ENCODE results near the gene ARSB. TPM values are rescaled to one million over a fixed set of nuclear protein-coding genes. Genes with fewer than 3 reads are reported as not detected.

The ARSB gene
- total RNA-seq, 2 experiments from 2014 or later, result 9.2 TPM

DNA sequence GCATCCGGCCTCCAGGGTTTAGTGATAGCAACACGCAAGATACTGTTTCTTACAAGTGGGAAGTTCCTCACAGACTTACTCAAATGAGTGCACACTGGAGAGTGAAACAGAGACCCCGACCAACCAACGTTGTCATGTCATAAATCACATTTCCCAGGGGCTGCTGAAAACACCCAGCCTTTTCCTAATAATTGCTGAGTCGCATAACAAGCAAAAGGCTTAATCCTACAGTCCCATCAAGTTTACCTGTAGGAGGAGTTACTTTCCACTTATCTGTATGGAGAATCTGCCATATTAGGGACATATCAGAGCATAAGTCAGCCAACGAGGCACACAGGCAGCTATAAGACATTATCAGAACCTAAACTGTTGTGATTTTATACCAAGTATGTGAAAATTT is 180.1 kb downstream of the ARSB start:
- Histone ChIP-seq H3K4me1 (ENCODE audit: insufficient read depth, low read length, poor library complexity, severe bottlenecking) (no peaks in the 10 kb centered on the region), H3K4me3 (ENCODE audit: low read depth, low read length, poor library complexity, severe bottlenecking) (no peak overlapping the region), H3K27ac (ENCODE audit: low read depth, low read length, poor library complexity, severe bottlenecking) (no peak overlapping the region), H3K9me3 (ENCODE audit: low read length) (peaks cover 13% of the 10 kb centered on the region; the same call in 1 of the 2 replicates), H4K20me1 (ENCODE audit: insufficient read depth, low read length) (no peaks in the 10 kb centered on the region), H3K36me3 (ENCODE audit: insufficient read depth, low read length) (no peaks in the 10 kb centered on the region; the same call in 1 of the 2 replicates), H3K9me2 (ENCODE audit: insufficient read depth, low read length) (no peaks in the 10 kb centered on the region), H3K79me2 (ENCODE audit: insufficient read depth, low read depth, low read length) (no peaks in the 10 kb centered on the region), H3K4me2 (ENCODE audit: low read length) (no peak overlapping the region), H2AFZ (ENCODE audit: low read length) (no peak overlapping the region)
- intact Hi-C loops (cut with micrococcal nuclease; ENCODE audit: unreplicated experiment), result no loop called here
- POLR2A ChIA-PET, result interaction anchor here (1.1 kb wide), 1 partner anchor 28 kb away, joined by 3 read pairs; no protein-coding TSS in a partner anchor
- no peak for DNase-seq (ENCODE audit: low spot score)
- CTCF ChIA-PET (ENCODE audit: unreplicated experiment), result no interaction called here
- TF ChIP-seq, protein P1, sequence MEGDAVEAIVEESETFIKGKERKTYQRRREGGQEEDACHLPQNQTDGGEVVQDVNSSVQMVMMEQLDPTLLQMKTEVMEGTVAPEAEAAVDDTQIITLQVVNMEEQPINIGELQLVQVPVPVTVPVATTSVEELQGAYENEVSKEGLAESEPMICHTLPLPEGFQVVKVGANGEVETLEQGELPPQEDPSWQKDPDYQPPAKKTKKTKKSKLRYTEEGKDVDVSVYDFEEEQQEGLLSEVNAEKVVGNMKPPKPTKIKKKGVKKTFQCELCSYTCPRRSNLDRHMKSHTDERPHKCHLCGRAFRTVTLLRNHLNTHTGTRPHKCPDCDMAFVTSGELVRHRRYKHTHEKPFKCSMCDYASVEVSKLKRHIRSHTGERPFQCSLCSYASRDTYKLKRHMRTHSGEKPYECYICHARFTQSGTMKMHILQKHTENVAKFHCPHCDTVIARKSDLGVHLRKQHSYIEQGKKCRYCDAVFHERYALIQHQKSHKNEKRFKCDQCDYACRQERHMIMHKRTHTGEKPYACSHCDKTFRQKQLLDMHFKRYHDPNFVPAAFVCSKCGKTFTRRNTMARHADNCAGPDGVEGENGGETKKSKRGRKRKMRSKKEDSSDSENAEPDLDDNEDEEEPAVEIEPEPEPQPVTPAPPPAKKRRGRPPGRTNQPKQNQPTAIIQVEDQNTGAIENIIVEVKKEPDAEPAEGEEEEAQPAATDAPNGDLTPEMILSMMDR (conservative IDR thresholded peaks at IDR 0.05; ENCODE audit: low read length), result no peak
- no peak for TF ChIP-seq EZH2phosphoT487 (IDR thresholded peaks at IDR 0.05; ENCODE audit: borderline replicate concordance, low read depth, low read length)
- BruUV-seq (replicated peaks), result no TSS peak

DNA sequence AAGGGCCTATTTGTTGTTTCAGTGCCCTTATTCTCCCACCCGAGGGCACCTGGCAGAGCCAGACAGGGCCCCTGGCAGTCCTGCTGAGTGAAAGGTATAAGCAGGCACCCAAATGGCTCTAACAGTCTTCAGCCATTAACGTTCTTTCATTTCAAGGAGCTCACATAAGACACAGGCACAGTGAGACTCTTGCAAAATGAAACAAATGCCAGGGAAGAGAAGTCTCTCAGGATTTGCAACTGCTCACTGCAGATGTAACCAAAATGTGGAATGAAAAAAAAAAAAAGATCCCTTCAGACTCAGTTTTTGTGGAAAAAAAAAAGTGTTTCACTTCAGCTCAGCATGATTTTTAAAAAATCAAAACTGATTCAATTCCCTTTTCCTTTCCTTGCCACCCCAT is 181.2 kb downstream of the ARSB start:
- Histone ChIP-seq H3K36me3 (ENCODE audit: insufficient read depth, low read length) (no peaks in the 10 kb centered on the region; the same call in 1 of the 2 replicates), H3K4me2 (ENCODE audit: low read length) (no peak overlapping the region), H3K27ac (ENCODE audit: low read depth, low read length, poor library complexity, severe bottlenecking) (no peak overlapping the region), H3K4me3 (ENCODE audit: low read depth, low read length, poor library complexity, severe bottlenecking) (no peak overlapping the region), H2AFZ (ENCODE audit: low read length) (no peak overlapping the region), H3K4me1 (ENCODE audit: insufficient read depth, low read length, poor library complexity, severe bottlenecking) (no peaks in the 10 kb centered on the region), H3K9me2 (ENCODE audit: insufficient read depth, low read length) (no peaks in the 10 kb centered on the region), H3K9me3 (ENCODE audit: low read length) (peaks cover 13% of the 10 kb centered on the region; the same call in 1 of the 2 replicates), H3K79me2 (ENCODE audit: insufficient read depth, low read depth, low read length) (no peaks in the 10 kb centered on the region), H4K20me1 (ENCODE audit: insufficient read depth, low read length) (no peaks in the 10 kb centered on the region)
- no TSS peak for BruUV-seq (replicated peaks)
- ChIA-PET CTCF (ENCODE audit: unreplicated experiment) (no interaction called here), POLR2A (interaction anchor here (0.7 to 1.5 kb wide), 3 partner anchors 21 to 29 kb away, joined by 3 to 4 read pairs (median 4); no protein-coding TSS in a partner anchor)
- DNase-seq (ENCODE audit: low spot score), result no peak
- TF ChIP-seq, protein P1 (conservative IDR thresholded peaks at IDR 0.05; ENCODE audit: low read length), result no peak
- TF ChIP-seq EZH2phosphoT487 (IDR thresholded peaks at IDR 0.05; ENCODE audit: borderline replicate concordance, low read depth, low read length), result no peak
- intact Hi-C loops (cut with micrococcal nuclease; ENCODE audit: unreplicated experiment), result no loop called here

DNA sequence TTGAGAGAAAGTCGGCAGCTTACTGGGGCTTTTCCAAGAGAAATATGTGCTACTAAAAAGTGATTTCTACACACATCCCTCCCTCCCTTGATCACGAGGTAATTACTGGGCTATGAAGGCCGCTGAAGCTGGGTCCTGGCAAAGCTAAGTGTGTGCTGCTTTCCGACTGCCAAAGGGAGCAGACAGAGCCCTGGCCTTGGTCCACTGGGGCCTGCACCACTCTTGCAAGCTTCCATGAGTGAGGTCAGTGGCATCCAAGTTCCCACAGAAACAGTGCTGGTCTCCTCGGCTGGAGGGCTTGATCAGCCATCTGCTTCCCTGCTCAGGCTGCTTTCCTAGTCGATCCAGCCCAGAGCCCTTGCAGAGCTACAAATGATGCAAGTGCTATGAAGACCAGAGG is 181.8 kb downstream of the ARSB start:
- CTCF ChIA-PET (ENCODE audit: unreplicated experiment), result no interaction called here

More for the DNA sequence above, 181.8 kb downstream of the ARSB start:
- Histone ChIP-seq H3K36me3 (ENCODE audit: insufficient read depth, low read length) (no peaks in the 10 kb centered on the region; the same call in 1 of the 2 replicates), H2AFZ (ENCODE audit: low read length) (no peak overlapping the region), H3K27ac (ENCODE audit: low read depth, low read length, poor library complexity, severe bottlenecking) (no peak overlapping the region), H3K79me2 (ENCODE audit: insufficient read depth, low read depth, low read length) (no peaks in the 10 kb centered on the region), H4K20me1 (ENCODE audit: insufficient read depth, low read length) (no peaks in the 10 kb centered on the region), H3K9me3 (ENCODE audit: low read length) (peaks cover 13% of the 10 kb centered on the region; the same call in 1 of the 2 replicates), H3K4me2 (ENCODE audit: low read length) (no peak overlapping the region), H3K9me2 (ENCODE audit: insufficient read depth, low read length) (no peaks in the 10 kb centered on the region), H3K4me1 (ENCODE audit: insufficient read depth, low read length, poor library complexity, severe bottlenecking) (no peaks in the 10 kb centered on the region), H3K4me3 (ENCODE audit: low read depth, low read length, poor library complexity, severe bottlenecking) (no peak overlapping the region)
- intact Hi-C loops (cut with micrococcal nuclease; ENCODE audit: unreplicated experiment), result no loop called here
- DNase-seq (ENCODE audit: low spot score), result no peak
- BruUV-seq (replicated peaks), result no TSS peak
- POLR2A ChIA-PET, result interaction anchor here (0.7 to 1.5 kb wide), 2 partner anchors 21 to 28 kb away, joined by 4 read pairs; no protein-coding TSS in a partner anchor
- TF ChIP-seq, protein P1 (conservative IDR thresholded peaks at IDR 0.05; ENCODE audit: low read length), result no peak
- TF ChIP-seq EZH2phosphoT487 (IDR thresholded peaks at IDR 0.05; ENCODE audit: borderline replicate concordance, low read depth, low read length), result no peak

Data from OCI-LY7 (cell line).